Caki2 (cell line): Measurements from ENCODE around the gene ROR1. TPM values are rescaled to one million over a fixed set of nuclear protein-coding genes. Genes with fewer than 3 reads are reported as not detected.

Experiments used
- DNase-seq: peaks from one replicate; pipeline ENCODE4 v3.0.0-alpha.2; 2015; ENCODE audit warnings: low read depth
- in situ Hi-C: cut with HindIII; loops from 2 replicates; pipeline ENCODE4 v1.10.0; 2016; ENCODE audit warnings: low sequenced_read_pairs, low pct_unique_long_range_greater_than_20kb, mixed read lengths
- total RNA-seq: library from RNA; depleted of rRNA; stranded (reverse); fragments of >200 nt; shearing (Covaris generic); gene quantifications from 2 replicates; pipeline ENCODE4 v1.2.3, GENCODE V29; 2014; ENCODE audit warnings: low replicate concordance

ROR1 gene
- total RNA-seq, 1 experiment from 2014 or later = 3.4 TPM

- no peak for DNase-seq
- in situ Hi-C loops = no loop called here
Observed at GRCh38 chr1:63929106-63929478, 155.3 kb downstream of the ROR1 start.

- in situ Hi-C loops = no loop called here
- DNase-seq = no peak
Observed at GRCh38 chr1:63931468-63931867, 157.7 kb downstream of the ROR1 start.

- in situ Hi-C loops = no loop called here
- DNase-seq = no peak
Observed at GRCh38 chr1:63934697-63935096, 160.9 kb downstream of the ROR1 start.

GRCh38 chr1:63935143-63935542 lies 161.3 kb downstream of the ROR1 start:
- in situ Hi-C loops = no loop called here

GRCh38 chr1:63935553-63935952 lies 161.7 kb downstream of the ROR1 start:
- in situ Hi-C loops = no loop called here

More at GRCh38 chr1:63935143-63935542, 161.3 kb downstream of the ROR1 start:
- peak; percentile 45 for DNase-seq

GRCh38 chr1:63936276-63936675 lies 162.5 kb downstream of the ROR1 start:
- peak; percentile 14 for DNase-seq
- in situ Hi-C loops = no loop called here

More at GRCh38 chr1:63935553-63935952, 161.7 kb downstream of the ROR1 start:
- DNase-seq = peak; percentile 32

- DNase-seq = no peak
- in situ Hi-C loops = no loop called here
Observed at GRCh38 chr1:63936801-63937200, 163.0 kb downstream of the ROR1 start.

GRCh38 chr1:63937461-63938022 lies 163.7 kb downstream of the ROR1 start:
- in situ Hi-C loops = no loop called here
- DNase-seq = no peak

- in situ Hi-C loops = no loop called here
- no peak for DNase-seq
Observed at GRCh38 chr1:63940440-63940839, 166.6 kb downstream of the ROR1 start.

GRCh38 chr1:63943393-63943792 lies 169.6 kb downstream of the ROR1 start:
- in situ Hi-C loops = no loop called here
- DNase-seq = no peak

- in situ Hi-C loops = no loop called here
- no peak for DNase-seq
Observed at GRCh38 chr1:63945943-63946342, 172.1 kb downstream of the ROR1 start.

- DNase-seq = no peak
Observed at GRCh38 chr1:63946866-63947491, 173.2 kb downstream of the ROR1 start.

GRCh38 chr1:63947904-63948303 lies 174.1 kb downstream of the ROR1 start:
- in situ Hi-C loops = no loop called here

More at GRCh38 chr1:63946866-63947491, 173.2 kb downstream of the ROR1 start:
- in situ Hi-C loops = no loop called here

GRCh38 chr1:63950023-63950422 lies 176.2 kb downstream of the ROR1 start:
- in situ Hi-C loops = no loop called here
- no peak for DNase-seq

More at GRCh38 chr1:63947904-63948303, 174.1 kb downstream of the ROR1 start:
- DNase-seq = no peak

GRCh38 chr1:63951059-63951946 lies 177.5 kb downstream of the ROR1 start:
- peak; percentile 14 for DNase-seq
- in situ Hi-C loops = no loop called here

- in situ Hi-C loops = no loop called here
- peak; percentile 10 for DNase-seq
Observed at GRCh38 chr1:63954187-63954586, 180.4 kb downstream of the ROR1 start.

- DNase-seq = no peak
- in situ Hi-C loops = no loop called here
Observed at GRCh38 chr1:63955370-63956145, 181.7 kb downstream of the ROR1 start.

GRCh38 chr1:63958556-63958955 lies 184.7 kb downstream of the ROR1 start:
- in situ Hi-C loops = no loop called here
- no peak for DNase-seq
